MM.1S (cell line): ENCODE data around the gene CEP43.

ENCODE experiments used
- DNase-seq: peaks from one replicate; pipeline ENCODE4 v3.0.0-alpha.2; 2015
- H2AFZ ChIP-seq: fragments of 300-600 bp; sonication (generic); 2 replicates; pipeline ENCODE4 v1.6.0; 2016; ENCODE audit warnings: antibody characterized with exemption, low read length
- H3F3A ChIP-seq: fragments of 300-600 bp; sonication (generic); 2 replicates; pipeline ENCODE4 v1.6.1; 2016; ENCODE audit warnings: mild to moderate bottlenecking, antibody characterized with exemption, low read length, moderate library complexity, mixed read lengths; ENCODE audit not compliant: insufficient read depth
- H3K27ac ChIP-seq: fragments of 300-600 bp; sonication (generic); 2 replicates; pipeline ENCODE4 v1.5.1; 2016; ENCODE audit warnings: mild to moderate bottlenecking, low read length
- H3K27me3 ChIP-seq: fragments of 300-600 bp; sonication (generic); replicated peaks from 2 replicates; pipeline ENCODE4 v1.6.0; 2016; ENCODE audit warnings: low read length; ENCODE audit not compliant: insufficient read depth
- H3K36me3 ChIP-seq: fragments of 300-600 bp; sonication (generic); replicated peaks from 2 replicates; pipeline ENCODE4 v1.6.1; 2016; ENCODE audit warnings: mild to moderate bottlenecking, low read length, mixed read lengths; ENCODE audit not compliant: insufficient read depth
- H3K4me1 ChIP-seq: fragments of 300-600 bp; sonication (generic); 2 replicates; pipeline ENCODE4 v1.6.1; 2016; ENCODE audit warnings: low read length, mixed read lengths
- H3K4me2 ChIP-seq: fragments of 300-600 bp; sonication (generic); 2 replicates; pipeline ENCODE4 v1.6.0; 2016; ENCODE audit warnings: low read depth, low read length
- H3K4me3 ChIP-seq: fragments of 300-600 bp; sonication (generic); 2 replicates; pipeline ENCODE4 v1.5.1; 2016; ENCODE audit warnings: low read length, mixed read lengths
- H3K79me2 ChIP-seq: fragments of 300-600 bp; sonication (generic); 2 replicates; pipeline ENCODE4 v1.6.1; 2016; ENCODE audit warnings: mixed run types, low read length, mixed read lengths
- H3K9ac ChIP-seq: fragments of 300-600 bp; sonication (generic); 2 replicates; pipeline ENCODE4 v1.6.1; 2016; ENCODE audit warnings: low read length, mixed read lengths
- H3K9me2 ChIP-seq: fragments of 300-600 bp; sonication (generic); replicated peaks from 2 replicates; pipeline ENCODE4 v1.6.1; 2016; ENCODE audit warnings: mild to moderate bottlenecking, low read length, mixed read lengths; ENCODE audit not compliant: insufficient read depth
- H3K9me3 ChIP-seq: fragments of 300-600 bp; sonication (generic); replicated peaks from 2 replicates; pipeline ENCODE4 v1.6.1; 2016; ENCODE audit warnings: mild to moderate bottlenecking, low read length, mixed read lengths; ENCODE audit not compliant: insufficient read depth
- H4K20me1 ChIP-seq: fragments of 300-600 bp; sonication (generic); 2 replicates; pipeline ENCODE4 v1.6.1; 2016; ENCODE audit warnings: mild to moderate bottlenecking, low read length, moderate library complexity, mixed read lengths; ENCODE audit not compliant: insufficient read depth
- CTCF ChIP-seq: fragments of 300-600 bp; sonication (generic); IDR thresholded peaks from 2 replicates; pipeline ENCODE4 v1.5.1; 2016; ENCODE audit warnings: antibody characterized with exemption, low read length, mixed read lengths
- EZH2 ChIP-seq: fragments of 300-600 bp; sonication (generic); optimal IDR thresholded peaks from 2 replicates; pipeline ENCODE3; 2017; ENCODE audit warnings: low read depth, mild to moderate bottlenecking, antibody characterized with exemption, low read length, mixed read lengths
- EZH2phosphoT487 ChIP-seq: fragments of 300-600 bp; sonication (generic); IDR thresholded peaks from 2 replicates; pipeline ENCODE4 v1.6.1; 2018; ENCODE audit warnings: antibody characterized with exemption, low read length

The CEP43 gene

GRCh38 chr6:167046861-167047495, 47.8 kb downstream of the CEP43 start:
- Histone ChIP-seq H3K4me2 (peak overlapping the region; percentile 60), H3K36me3 (no peaks in the 10 kb centered on the region), H3K4me1 (peaks cover 8% of the 10 kb centered on the region; the same call in 1 of the 2 replicates), H3K9ac (no peak overlapping the region), H3F3A (no peaks in the 10 kb centered on the region), H3K27me3 (no peaks in the 10 kb centered on the region), H4K20me1 (no peaks in the 10 kb centered on the region), H3K9me2 (no peaks in the 10 kb centered on the region), H3K27ac (peak overlapping the region; percentile 43; the same call in 1 of the 2 replicates), H3K79me2 (no peaks in the 10 kb centered on the region), H2AFZ (no peak overlapping the region; the same call in 1 of the 2 replicates), H3K4me3 (no peak overlapping the region), H3K9me3 (no peaks in the 10 kb centered on the region)
- no peak for DNase-seq
- TF ChIP-seq EZH2 (no peak), EZH2phosphoT487 (no peak)

- Histone ChIP-seq H3K9ac (peak overlapping the region; percentile 16; the same call in 1 of the 2 replicates), H3K4me2 (peak overlapping the region; percentile 60), H3K27ac (peak overlapping the region; percentile 43; the same call in 1 of the 2 replicates), H3K9me2 (no peaks in the 10 kb centered on the region), H3K4me1 (peaks cover 8% of the 10 kb centered on the region; the same call in 1 of the 2 replicates), H3K9me3 (no peaks in the 10 kb centered on the region), H2AFZ (peak overlapping the region; percentile 65), H4K20me1 (no peaks in the 10 kb centered on the region), H3K79me2 (no peaks in the 10 kb centered on the region), H3K27me3 (no peaks in the 10 kb centered on the region), H3K4me3 (peak overlapping the region; percentile 29; the same call in 1 of the 2 replicates), H3F3A (no peaks in the 10 kb centered on the region), H3K36me3 (no peaks in the 10 kb centered on the region)
- peak; percentile 24 for DNase-seq
- TF ChIP-seq EZH2 (no peak), EZH2phosphoT487 (no peak), CTCF (no peak)
These were observed 48.4 kb downstream of the CEP43 start for GRCh38 chr6:167047554-167047953.
